Measurements from ENCODE around the gene SYNE3. TPM values are rescaled to one million over a fixed set of nuclear protein-coding genes. Genes with fewer than 3 reads are reported as not detected.

The SYNE3 gene
- total RNA-seq, 1 experiment from 2014 or later = 6.2 TPM

DNA sequence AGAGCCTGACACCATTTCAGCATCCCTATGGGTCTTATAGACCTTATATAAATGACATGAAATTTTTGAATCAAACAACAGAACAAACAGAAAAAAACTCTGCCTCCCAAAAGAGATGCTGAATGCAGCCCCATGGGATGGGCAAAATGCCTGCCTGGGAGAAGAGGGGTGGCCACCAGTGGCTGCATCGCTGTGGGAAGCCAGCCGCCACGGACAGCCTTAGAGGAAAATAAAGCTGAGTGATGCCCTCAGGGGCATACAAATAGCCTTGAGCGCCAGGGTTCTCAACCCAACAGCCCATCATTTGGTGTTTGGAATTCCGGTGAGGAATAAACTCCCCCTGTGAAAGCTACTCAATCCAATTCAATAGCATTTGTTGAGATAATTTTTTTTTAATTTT, 22.9 kb downstream of the SYNE3 start:
- no peaks in the 10 kb centered on the region for H3K36me3 ChIP-seq (ENCODE audit: control insufficient read depth, insufficient read depth, low read length)
- peaks cover 14% of the 10 kb centered on the region for H3K4me1 ChIP-seq (ENCODE audit: control insufficient read depth, insufficient read depth, low read length)
- ChIA-PET CTCF (no interaction called here), POLR2A (no interaction called here)
- no peak overlapping the region for H3K4me3 ChIP-seq (ENCODE audit: low read depth in 2 of 2, low read length in 2 of 2)
- no peak overlapping the region for H3K27ac ChIP-seq (ENCODE audit: low read length)
- no peak for TF ChIP-seq SIN3A (IDR thresholded peaks at IDR 0.05; ENCODE audit: borderline replicate concordance, insufficient read depth, low read depth, low read length)
- TF ChIP-seq, protein P1, sequence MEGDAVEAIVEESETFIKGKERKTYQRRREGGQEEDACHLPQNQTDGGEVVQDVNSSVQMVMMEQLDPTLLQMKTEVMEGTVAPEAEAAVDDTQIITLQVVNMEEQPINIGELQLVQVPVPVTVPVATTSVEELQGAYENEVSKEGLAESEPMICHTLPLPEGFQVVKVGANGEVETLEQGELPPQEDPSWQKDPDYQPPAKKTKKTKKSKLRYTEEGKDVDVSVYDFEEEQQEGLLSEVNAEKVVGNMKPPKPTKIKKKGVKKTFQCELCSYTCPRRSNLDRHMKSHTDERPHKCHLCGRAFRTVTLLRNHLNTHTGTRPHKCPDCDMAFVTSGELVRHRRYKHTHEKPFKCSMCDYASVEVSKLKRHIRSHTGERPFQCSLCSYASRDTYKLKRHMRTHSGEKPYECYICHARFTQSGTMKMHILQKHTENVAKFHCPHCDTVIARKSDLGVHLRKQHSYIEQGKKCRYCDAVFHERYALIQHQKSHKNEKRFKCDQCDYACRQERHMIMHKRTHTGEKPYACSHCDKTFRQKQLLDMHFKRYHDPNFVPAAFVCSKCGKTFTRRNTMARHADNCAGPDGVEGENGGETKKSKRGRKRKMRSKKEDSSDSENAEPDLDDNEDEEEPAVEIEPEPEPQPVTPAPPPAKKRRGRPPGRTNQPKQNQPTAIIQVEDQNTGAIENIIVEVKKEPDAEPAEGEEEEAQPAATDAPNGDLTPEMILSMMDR (IDR thresholded peaks at IDR 0.05) = no peak
- no peak for TF ChIP-seq REST (IDR thresholded peaks at IDR 0.05; ENCODE audit: insufficient read depth in 1 of 2, low read depth in 2 of 2, low read length in 1 of 2)
- TF ChIP-seq POLR2AphosphoS5 (IDR thresholded peaks at IDR 0.05; ENCODE audit: low read depth, low read length) = no peak
- no peak for TF ChIP-seq TCF7L2 (IDR thresholded peaks at IDR 0.05; ENCODE audit: low read depth, low read length)
- in situ Hi-C loops (cut with HindIII; ENCODE audit: low pct_unique_long_range_greater_than_20kb, low sequenced_read_pairs) (no loop called here), intact Hi-C loops (cut with micrococcal nuclease; ENCODE audit: unreplicated experiment) (no loop called here)
- no peak for ATAC-seq
- no TSS peak for BruUV-seq (replicated peaks)
- H3K27me3 ChIP-seq (ENCODE audit: control insufficient read depth, insufficient read depth, low read length) = no peaks in the 10 kb centered on the region
- DNase-seq (ENCODE audit: low read depth, low spot score) = no peak
- no peaks in the 10 kb centered on the region for H3K9me3 ChIP-seq (ENCODE audit: control insufficient read depth, insufficient read depth, low read depth, low read length)

DNA sequence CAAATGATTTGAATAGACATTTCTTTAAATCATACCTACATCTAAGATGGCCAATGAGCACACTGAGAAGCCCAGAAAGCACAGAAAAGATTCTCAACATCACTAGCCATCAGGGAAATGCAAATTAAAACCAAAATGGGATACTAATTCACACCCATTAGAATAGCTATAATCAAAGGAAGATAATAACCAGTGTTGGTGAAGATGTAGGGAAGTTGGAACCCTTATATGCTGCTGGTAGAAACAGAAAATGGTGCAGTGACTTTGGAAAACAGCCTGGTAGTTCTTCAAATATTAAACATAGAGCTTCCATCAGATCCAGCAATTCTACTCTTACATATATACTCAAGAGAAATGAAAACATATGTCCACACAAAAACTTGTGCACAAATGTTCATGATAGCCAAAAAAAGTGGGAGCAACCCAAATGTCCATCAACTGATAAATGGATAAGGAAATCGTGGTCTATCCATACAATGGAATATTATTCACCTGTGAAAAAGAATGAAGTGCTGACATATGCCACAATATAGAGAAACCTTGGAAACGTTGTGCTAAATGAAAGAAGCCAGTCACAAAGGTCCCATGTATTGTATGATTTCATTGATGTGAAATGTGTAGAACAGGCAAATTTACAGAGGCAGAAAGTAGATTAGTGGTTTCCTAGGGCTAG, 24.4 kb downstream of the SYNE3 start:
- POLR2A ChIA-PET = no interaction called here
- Histone ChIP-seq H3K4me3 (ENCODE audit: low read depth in 2 of 2, low read length in 2 of 2) (no peak overlapping the region), H3K27me3 (ENCODE audit: control insufficient read depth, insufficient read depth, low read length) (no peaks in the 10 kb centered on the region), H3K4me1 (ENCODE audit: control insufficient read depth, insufficient read depth, low read length) (peaks cover 6% of the 10 kb centered on the region), H3K36me3 (ENCODE audit: control insufficient read depth, insufficient read depth, low read length) (no peaks in the 10 kb centered on the region), H3K9me3 (ENCODE audit: control insufficient read depth, insufficient read depth, low read depth, low read length) (no peaks in the 10 kb centered on the region), H3K27ac (ENCODE audit: low read length) (no peak overlapping the region)
- BruUV-seq (replicated peaks) = no TSS peak
- TF ChIP-seq, protein P1 (IDR thresholded peaks at IDR 0.05) = no peak
- TF ChIP-seq POLR2AphosphoS5 (IDR thresholded peaks at IDR 0.05; ENCODE audit: low read depth, low read length) (no peak), SIN3A (IDR thresholded peaks at IDR 0.05; ENCODE audit: borderline replicate concordance, insufficient read depth, low read depth, low read length) (no peak), REST (IDR thresholded peaks at IDR 0.05; ENCODE audit: insufficient read depth in 1 of 2, low read depth in 2 of 2, low read length in 1 of 2) (no peak), TCF7L2 (IDR thresholded peaks at IDR 0.05; ENCODE audit: low read depth, low read length) (no peak)
- no peak for DNase-seq (ENCODE audit: low read depth, low spot score)
- ATAC-seq = no peak
- CTCF ChIA-PET = no interaction called here
- intact Hi-C loops (cut with micrococcal nuclease; ENCODE audit: unreplicated experiment) (no loop called here), in situ Hi-C loops (cut with HindIII; ENCODE audit: low pct_unique_long_range_greater_than_20kb, low sequenced_read_pairs) (no loop called here)
